Activated T-cell treated with anti-CD3 and anti-CD28 coated beads, Interleukin-2, amount 50 U/mL, for 48 hours (primary cell): ENCODE data around the gene MTRF1L.

ENCODE experiments used
- DNase-seq, 2 experiments: peaks; one replicate each; pipeline ENCODE4 v3.0.0-alpha.2; 2020

MTRF1L gene, protein sequence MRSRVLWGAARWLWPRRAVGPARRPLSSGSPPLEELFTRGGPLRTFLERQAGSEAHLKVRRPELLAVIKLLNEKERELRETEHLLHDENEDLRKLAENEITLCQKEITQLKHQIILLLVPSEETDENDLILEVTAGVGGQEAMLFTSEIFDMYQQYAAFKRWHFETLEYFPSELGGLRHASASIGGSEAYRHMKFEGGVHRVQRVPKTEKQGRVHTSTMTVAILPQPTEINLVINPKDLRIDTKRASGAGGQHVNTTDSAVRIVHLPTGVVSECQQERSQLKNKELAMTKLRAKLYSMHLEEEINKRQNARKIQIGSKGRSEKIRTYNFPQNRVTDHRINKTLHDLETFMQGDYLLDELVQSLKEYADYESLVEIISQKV

GRCh38 chr6:153002613-153003365, at the start of gene MTRF1L:
Gene MTRF1L (minus strand): TSS chr6:153002709. CDS start chr6:153002685, 24 bp downstream.
- DNase-seq, result peak; percentile 91 to 92

- no peak for DNase-seq
Measured at GRCh38 chr6:153051801-153052200, 49.3 kb upstream of the MTRF1L start.

DNA sequence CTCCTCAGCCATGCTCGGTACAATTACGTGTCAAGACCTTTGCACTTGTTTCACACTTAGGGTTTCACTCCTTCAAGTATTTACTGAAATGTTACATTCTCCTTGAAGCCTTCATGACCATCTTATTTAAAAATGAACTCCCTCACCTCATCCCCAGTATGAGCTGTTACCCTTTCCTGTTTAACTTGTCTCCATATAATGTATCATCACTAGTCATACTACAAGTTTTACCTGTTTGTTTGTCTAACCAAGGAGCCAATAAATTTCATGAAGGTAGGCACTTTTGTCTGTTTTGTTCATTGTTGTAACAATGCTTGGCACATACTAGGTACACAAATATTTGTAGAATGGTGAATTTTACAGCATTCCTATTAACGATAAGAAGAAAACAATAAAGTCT, 46.1 kb upstream of the MTRF1L start:
- DNase-seq, result no peak

DNA sequence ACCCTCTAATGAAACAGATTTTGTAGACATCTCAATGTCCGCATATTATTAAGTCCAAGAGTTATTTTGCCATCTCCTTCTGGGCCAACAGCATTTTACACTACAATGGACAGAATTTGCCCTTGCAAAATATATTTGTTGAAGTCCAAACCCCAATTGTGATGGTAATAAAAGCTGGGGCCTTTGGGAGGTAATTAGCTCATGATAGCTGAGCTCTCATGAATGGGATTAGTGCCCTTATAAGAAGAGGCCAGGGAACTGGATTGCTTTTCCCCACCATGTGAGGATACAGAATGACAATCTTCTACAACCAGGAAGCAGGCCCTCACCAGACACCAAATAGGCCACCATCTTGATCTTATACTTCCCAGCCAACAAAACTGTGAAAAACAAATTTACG, 44.9 kb upstream of the MTRF1L start:
- DNase-seq, result no peak

DNA sequence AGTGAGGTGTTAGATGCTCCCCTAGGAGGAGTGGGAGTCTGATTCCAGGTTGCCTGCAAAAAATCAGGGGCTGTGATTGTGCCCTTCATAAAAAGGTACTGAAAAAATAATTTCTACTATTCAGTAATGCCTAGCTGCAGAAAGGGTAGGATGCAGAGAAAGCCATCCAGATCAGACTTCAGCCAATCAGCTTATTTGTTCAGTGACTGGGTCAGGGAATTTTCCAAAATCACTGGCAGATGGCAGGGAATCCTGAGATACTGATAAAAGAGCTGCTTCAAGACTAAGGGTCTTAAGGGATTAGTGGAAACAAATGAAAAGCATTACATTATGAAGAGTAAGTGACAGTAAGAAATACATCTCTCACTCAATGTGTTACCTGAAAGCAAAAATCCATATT, 42.8 kb upstream of the MTRF1L start:
- DNase-seq, result no peak

DNA sequence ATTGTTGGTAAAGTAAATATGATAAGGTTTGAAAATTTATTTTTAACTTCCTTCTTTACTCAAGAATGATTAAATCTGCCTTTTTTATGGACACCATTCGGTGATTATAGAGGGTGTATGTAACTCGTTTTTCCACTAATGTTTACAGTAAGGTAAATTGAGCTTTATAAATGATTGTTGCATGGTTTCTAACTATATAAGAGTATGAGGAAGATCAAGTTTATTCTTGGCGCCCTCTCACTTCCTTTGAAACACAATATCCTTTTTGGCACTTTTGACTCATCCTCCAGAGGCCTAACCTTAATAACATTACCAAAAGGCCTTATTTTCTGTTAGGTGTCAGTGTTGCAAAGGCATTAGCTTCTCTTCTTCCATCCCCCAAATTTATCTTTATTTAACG, 41.8 kb upstream of the MTRF1L start:
- no peak for DNase-seq

- no peak for DNase-seq
Measured at GRCh38 chr6:153043719-153044118, 41.2 kb upstream of the MTRF1L start.

- DNase-seq, result no peak
Measured at GRCh38 chr6:153038378-153039057, 36.0 kb upstream of the MTRF1L start.

DNA sequence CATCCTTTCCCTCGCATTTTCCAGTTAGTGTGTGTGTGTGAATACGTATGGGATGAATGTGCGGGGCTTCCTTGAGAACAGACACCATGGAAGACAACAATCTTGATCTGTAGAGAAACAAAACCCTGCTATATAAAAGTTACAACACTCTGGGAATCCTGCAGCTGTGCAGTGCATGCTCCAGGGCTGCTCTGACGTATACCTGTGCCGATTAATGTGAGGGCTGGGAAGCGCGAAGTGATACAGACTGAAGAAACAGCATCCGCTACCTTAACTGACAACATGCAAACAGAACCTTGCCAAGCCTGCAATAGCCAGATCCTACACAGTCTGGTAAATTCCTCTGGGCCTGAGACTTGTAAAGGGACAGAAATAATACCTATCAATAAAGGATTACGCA, 31.6 kb upstream of the MTRF1L start:
- DNase-seq, result no peak

DNA sequence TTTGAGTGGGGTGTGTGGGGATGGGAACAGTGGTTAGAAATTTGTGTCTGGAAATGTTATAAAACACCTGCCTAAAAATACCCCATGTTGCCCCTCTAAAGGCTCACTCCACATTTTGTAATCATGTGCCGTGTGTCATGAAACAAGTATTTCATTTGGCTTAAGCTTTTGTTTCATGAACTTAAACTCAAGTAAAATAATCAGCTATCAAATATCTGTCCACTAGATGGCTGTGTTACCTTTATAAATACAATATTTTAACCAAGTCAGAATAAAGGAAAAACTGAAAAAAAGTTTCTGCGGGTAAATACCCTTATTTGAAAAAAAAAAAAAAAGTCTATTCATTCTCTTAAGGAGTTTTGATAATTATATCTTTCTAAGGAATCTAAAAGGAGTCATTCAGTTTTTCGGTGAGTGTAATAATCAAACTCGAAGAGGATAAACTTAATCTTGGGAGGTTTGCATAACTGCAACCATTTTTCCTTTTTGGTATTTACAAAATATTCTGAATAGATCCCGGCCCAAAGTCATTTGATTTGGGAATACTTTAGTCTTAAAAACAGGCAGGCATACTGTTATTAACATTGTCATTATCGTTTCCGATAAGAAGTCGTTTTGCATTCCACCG, 29.9 kb upstream of the MTRF1L start:
- no peak for DNase-seq

DNA sequence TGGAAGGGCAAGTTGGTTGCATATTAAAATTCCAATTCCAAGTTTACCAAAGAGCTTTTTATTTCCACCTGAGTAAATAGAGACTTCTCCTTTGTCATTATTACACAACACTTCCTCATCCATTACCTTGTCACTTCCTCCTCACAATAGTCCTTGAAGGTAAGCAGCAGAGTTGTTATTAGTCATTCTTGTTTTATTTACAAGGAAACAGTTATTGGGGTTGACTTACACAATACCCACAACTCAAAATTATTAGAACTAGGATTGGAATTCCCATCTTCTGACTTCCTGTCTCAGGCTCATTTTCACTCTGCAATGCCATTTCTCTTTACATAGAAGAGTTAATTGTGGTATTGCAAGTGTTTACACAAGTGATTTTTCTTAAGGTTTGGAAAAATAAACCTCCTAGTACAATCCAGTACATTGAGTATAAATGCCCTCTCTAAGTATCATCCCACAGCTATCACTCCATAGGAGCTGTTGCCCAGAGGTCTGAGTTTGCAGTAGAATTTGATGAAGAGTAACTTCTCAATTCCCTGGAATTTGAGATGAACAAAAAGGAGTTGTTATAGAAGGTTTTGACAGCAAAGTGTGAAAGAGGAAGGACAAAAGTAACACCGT, 28.9 kb upstream of the MTRF1L start:
- no peak for DNase-seq

DNA sequence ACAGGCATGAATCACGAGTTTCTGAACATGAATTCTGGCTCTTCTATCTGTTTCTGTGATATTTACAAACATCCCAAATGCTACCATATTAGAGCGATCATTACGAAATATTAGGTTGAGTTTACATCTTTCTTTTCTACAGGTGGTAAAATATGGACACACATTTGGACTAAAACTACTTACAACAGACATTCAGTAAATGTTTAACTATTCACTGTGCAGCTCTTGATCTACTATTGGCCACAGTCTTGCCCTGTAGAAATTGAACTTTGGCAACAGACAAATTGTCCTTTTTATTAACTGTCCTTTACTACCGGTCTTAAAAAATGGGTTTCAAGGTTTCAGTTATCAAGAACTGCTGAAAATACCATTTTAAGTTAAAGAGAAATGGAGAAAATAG, 26.5 kb upstream of the MTRF1L start:
- no peak for DNase-seq

GRCh38 chr6:153028286-153028685, 25.8 kb upstream of the MTRF1L start:
- no peak for DNase-seq

DNA sequence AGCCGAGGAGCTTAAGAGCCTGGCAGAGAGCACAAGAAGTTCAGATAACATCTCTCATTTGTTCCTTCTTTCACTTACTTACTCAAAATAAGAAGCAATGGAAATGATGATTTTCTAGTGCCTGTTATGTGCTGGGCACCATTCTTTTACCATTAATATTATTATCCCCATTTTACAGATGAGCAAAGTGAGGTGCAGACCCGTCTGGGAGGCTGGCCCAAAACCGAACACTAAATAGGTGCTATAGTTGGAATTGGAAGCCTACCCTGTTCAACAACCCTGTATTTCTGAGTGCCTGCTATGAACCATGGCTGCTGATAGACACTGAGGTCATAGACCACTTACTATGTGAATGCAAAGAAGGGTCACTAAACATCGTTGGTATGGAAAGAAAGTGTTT, 25.0 kb upstream of the MTRF1L start:
- no peak for DNase-seq

- DNase-seq, result no peak
Measured at GRCh38 chr6:153024709-153025017, 22.2 kb upstream of the MTRF1L start.

GRCh38 chr6:153023977-153024708, 21.6 kb upstream of the MTRF1L start:
- DNase-seq, result peak; percentile 43 to 48

GRCh38 chr6:153018355-153018754, 15.8 kb upstream of the MTRF1L start:
- no peak for DNase-seq

GRCh38 chr6:153016846-153017245, 14.3 kb upstream of the MTRF1L start:
- no peak for DNase-seq

- no peak for DNase-seq
Measured at GRCh38 chr6:153015094-153015640, 12.7 kb upstream of the MTRF1L start.

GRCh38 chr6:153013438-153013837, 10.9 kb upstream of the MTRF1L start:
- no peak for DNase-seq

DNA sequence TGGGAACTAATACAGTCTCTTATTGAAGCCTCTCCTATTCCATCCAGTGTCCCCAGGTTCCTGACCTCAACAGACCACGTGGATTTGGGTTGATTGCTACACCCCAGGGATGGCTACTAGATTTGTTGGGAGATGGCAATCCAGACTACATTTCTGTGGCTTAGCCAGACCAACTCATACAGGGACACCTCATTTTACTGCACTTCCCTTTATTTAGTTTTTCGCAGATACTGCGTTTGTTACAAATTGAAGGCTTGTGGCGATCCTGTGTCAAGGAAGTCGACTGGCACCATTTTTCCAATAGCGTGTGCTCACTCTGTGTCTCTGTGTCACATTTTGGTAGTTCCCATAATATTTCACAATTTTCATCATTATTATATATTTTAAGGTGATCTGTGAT, 10.3 kb upstream of the MTRF1L start:
- no peak for DNase-seq

- DNase-seq, result no peak
Measured at GRCh38 chr6:153003366-153003690, 819 bp upstream of the MTRF1L start.
